ENCODE measurements around the gene CERS6. TPM values are rescaled to one million over a fixed set of nuclear protein-coding genes. Genes with fewer than 3 reads are reported as not detected.

Gene CERS6
- total and polyA plus RNA-seq, 10 of the 15 experiments (the other 5 are each of a cell fraction or from before 2014, with no cell fraction given) = 1.3 to 20.4 (median 14.1) TPM

- intact Hi-C loops (cut with micrococcal nuclease; ENCODE audit: unreplicated experiment) (no loop called here), in situ Hi-C loops (cut with MboI) (no loop called here)
- DNase-seq (ENCODE audit: low read depth, low spot score) (no peak), ATAC-seq (no peak), FAIRE-seq (no peak)
- H4K20me1 ChIP-seq (ENCODE audit: control insufficient read depth, insufficient read depth) = no peaks in the 10 kb centered on the region; the same call in 1 of the 2 replicates
- RAD21 ChIA-PET (ENCODE audit: unreplicated experiment) = no interaction called here
- H3K4me1 ChIP-seq (ENCODE audit: control insufficient read depth, insufficient read depth, low read length) = peaks cover 37% of the 10 kb centered on the region
- no peak overlapping the region for H3K9ac ChIP-seq (ENCODE audit: control insufficient read depth, insufficient read depth, low read length)
- BruUV-seq (replicated peaks) = no TSS peak
- TF ChIP-seq ZNF622 (IDR thresholded peaks at IDR 0.05) = no peak
- no peak for TF ChIP-seq JUND (IDR thresholded peaks at IDR 0.05; ENCODE audit: low read depth, low read length)
- no peak for TF ChIP-seq MAX (IDR thresholded peaks at IDR 0.05; ENCODE audit: low read depth, low read length)
- TF ChIP-seq NFIC (IDR thresholded peaks at IDR 0.05; ENCODE audit: low read depth, low read length) = no peak
- TF ChIP-seq NBN (IDR thresholded peaks at IDR 0.05) = no peak
- TF ChIP-seq ZBTB11 (CRISPR knock-in tag; IDR thresholded peaks at IDR 0.05) = no peak
- H3K36me3 ChIP-seq (ENCODE audit: control insufficient read depth in 2 of 2, insufficient read depth in 2 of 2, low read length in 1 of 2) = no peaks in the 10 kb centered on the region
- CTCF ChIA-PET = no interaction called here
- peaks cover 63% of the 10 kb centered on the region for H3K79me2 ChIP-seq (ENCODE audit: control insufficient read depth, insufficient read depth, low read length)
- H2AFZ ChIP-seq (ENCODE audit: control insufficient read depth, low read depth, low read length) = no peak overlapping the region
- SMC1A ChIA-PET (ENCODE audit: uncharacterized antibody, unreplicated experiment) = no interaction called here
- no peaks in the 10 kb centered on the region for H3K9me3 ChIP-seq (replicated peaks; ENCODE audit: control insufficient read depth, insufficient read depth, low read length)
- no peak overlapping the region for H3K4me3 ChIP-seq
- H3K4me2 ChIP-seq (ENCODE audit: control insufficient read depth, insufficient read depth) = 0 out of 2 replicates have a peak overlapping the region, but pooled peaks have one; percentile 10
- POLR2A ChIA-PET = no interaction called here
- H3K27ac ChIP-seq (ENCODE audit: control insufficient read depth, insufficient read depth) = no peak overlapping the region
- no peaks in the 10 kb centered on the region for H3K27me3 ChIP-seq (replicated peaks in 1 of 2; ENCODE audit: control insufficient read depth in 2 of 2, insufficient read depth in 2 of 2, low read length in 1 of 2)
Measured at GRCh38 chr2:168528469-168528868, 72.4 kb downstream of the CERS6 start.

Data from GM12878 (cell line).